ENCODE measurements around the gene CST5.
"Not testable (repeated sequence)": the region's sequence is repeated elsewhere in the genome, so short reads cannot be mapped to it uniquely, and the experiment has no call there.

CST5 gene

GRCh38 chr20:23917024-23917725, 37.6 kb upstream of the CST5 start:
- no peak for DNase-seq (ENCODE audit: low spot score)
- TF ChIP-seq, protein P1, sequence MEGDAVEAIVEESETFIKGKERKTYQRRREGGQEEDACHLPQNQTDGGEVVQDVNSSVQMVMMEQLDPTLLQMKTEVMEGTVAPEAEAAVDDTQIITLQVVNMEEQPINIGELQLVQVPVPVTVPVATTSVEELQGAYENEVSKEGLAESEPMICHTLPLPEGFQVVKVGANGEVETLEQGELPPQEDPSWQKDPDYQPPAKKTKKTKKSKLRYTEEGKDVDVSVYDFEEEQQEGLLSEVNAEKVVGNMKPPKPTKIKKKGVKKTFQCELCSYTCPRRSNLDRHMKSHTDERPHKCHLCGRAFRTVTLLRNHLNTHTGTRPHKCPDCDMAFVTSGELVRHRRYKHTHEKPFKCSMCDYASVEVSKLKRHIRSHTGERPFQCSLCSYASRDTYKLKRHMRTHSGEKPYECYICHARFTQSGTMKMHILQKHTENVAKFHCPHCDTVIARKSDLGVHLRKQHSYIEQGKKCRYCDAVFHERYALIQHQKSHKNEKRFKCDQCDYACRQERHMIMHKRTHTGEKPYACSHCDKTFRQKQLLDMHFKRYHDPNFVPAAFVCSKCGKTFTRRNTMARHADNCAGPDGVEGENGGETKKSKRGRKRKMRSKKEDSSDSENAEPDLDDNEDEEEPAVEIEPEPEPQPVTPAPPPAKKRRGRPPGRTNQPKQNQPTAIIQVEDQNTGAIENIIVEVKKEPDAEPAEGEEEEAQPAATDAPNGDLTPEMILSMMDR (IDR thresholded peaks at IDR 0.05; ENCODE audit: extremely low read depth, missing control alignments): no peak

- TF ChIP-seq, protein P1 (IDR thresholded peaks at IDR 0.05; ENCODE audit: extremely low read depth, missing control alignments): no peak
- DNase-seq (ENCODE audit: low spot score): no peak
These were observed 36.3 kb upstream of the CST5 start for GRCh38 chr20:23915844-23916243.

DNA sequence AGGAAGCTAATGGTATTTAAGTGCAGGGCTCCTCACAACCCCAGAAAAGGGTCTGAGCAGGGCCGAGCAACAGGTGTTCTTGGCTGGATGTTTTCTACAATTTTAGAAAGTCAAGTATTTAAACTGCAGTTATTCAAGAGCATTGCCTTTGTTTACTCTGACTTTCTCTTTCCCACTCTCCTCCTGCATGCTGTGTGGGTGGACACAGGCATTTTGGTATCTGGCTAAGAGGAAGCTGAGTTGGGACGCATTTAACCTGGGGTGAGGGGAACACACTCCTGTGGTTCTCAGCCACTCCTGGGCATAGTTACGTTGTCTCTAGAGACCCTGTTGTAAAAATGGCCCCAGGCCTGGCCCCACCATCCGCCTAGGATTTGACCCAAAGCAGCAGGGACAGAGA, 34.9 kb upstream of the CST5 start:
- DNase-seq (ENCODE audit: low spot score): not testable (repeated sequence)

GRCh38 chr20:23910210-23910609, 30.7 kb upstream of the CST5 start:
- no peak for DNase-seq (ENCODE audit: low spot score)
- TF ChIP-seq, protein P1 (IDR thresholded peaks at IDR 0.05; ENCODE audit: extremely low read depth, missing control alignments): no peak

- DNase-seq (ENCODE audit: low spot score): no peak
- TF ChIP-seq, protein P1 (IDR thresholded peaks at IDR 0.05; ENCODE audit: extremely low read depth, missing control alignments): no peak
These were observed 29.8 kb upstream of the CST5 start for GRCh38 chr20:23909390-23909789.

DNA sequence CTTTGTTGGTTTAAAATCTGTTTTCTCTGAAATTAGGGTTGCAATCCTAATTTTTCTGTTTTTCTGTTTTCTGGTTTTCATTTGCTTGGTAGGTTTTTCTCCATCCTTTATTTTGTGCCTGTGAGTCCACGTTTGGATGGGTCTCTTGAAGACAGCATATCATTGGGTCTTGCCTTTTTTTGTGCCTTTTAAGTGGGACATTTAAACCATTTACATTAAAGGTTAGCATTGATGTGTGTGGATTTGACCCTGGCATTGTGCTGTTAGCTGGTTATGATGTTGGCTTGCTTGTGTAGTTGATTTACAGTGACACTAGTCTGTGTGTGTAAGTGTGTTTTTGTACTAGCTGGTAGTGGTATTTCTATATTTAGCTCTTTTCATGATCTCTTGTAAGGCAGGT, 28.0 kb upstream of the CST5 start:
- TF ChIP-seq, protein P1 (IDR thresholded peaks at IDR 0.05; ENCODE audit: extremely low read depth, missing control alignments): no peak

GRCh38 chr20:23902396-23902795, 22.8 kb upstream of the CST5 start:
- DNase-seq (ENCODE audit: low spot score): not testable (repeated sequence)

More for the DNA sequence above, 28.0 kb upstream of the CST5 start:
- no peak for DNase-seq (ENCODE audit: low spot score)

DNA sequence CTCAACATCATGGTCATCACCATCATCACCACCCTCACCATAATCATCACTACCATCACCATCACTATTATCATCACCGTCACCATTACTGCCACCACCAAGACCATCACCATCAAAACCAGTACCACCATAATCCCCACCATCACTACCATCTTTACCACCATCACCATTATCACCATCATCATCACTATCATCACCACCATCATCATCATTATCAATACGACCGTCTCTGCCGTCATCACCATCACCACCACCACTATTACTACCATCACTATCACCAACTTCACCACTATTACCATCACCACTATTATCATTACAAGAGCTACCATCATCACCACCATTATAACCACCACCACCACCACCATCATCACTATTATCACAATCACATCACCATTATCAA, 11.3 kb upstream of the CST5 start:
- DNase-seq (ENCODE audit: low spot score): not testable (repeated sequence)

GRCh38 chr20:23889775-23890187, 10.2 kb upstream of the CST5 start:
- peak; percentile 39 for DNase-seq (ENCODE audit: low spot score)
- TF ChIP-seq, protein P1 (IDR thresholded peaks at IDR 0.05; ENCODE audit: extremely low read depth, missing control alignments): peak; percentile 72
